Mucosa of descending colon (tissue), 3 donors: ENCODE results near the gene GJC1. TPM values are rescaled to one million over a fixed set of nuclear protein-coding genes. Genes with fewer than 3 reads are reported as not detected.
A peak's percentile ranks its signal among the peaks of the same experiment; 100 is the strongest.

Source experiments
- ATAC-seq: fragments of 200-7000 bp; cut with Tn5 transposase; one replicate; pipeline ENCODE4 v1.9.1; 2020; ENCODE audit warnings: mild to moderate bottlenecking, moderate library complexity
- DNase-seq, 3 donors: peaks; one replicate each; pipeline ENCODE4 v3.0.0-alpha.2; 2020
- H3K36me3 ChIP-seq: fragments of 200-600 bp; one replicate; pipeline ENCODE4 v1.8.0; 2021; ENCODE audit warnings: low read depth, mild to moderate bottlenecking
- H3K4me1 ChIP-seq: fragments of 200-600 bp; one replicate; pipeline ENCODE4 v1.8.0; 2021; ENCODE audit warnings: low read depth, mild to moderate bottlenecking
- H3K4me3 ChIP-seq: fragments of 200-600 bp; one replicate; pipeline ENCODE4 v1.8.0; 2021; ENCODE audit warnings: mild to moderate bottlenecking
- H3K9me3 ChIP-seq: fragments of 200-600 bp; one replicate; pipeline ENCODE4 v1.8.0; 2021; ENCODE audit warnings: mild to moderate bottlenecking
- CTCF ChIP-seq: fragments of 200-600 bp; IDR thresholded peaks from one replicate; pipeline ENCODE4 v1.8.0; 2022; ENCODE audit warnings: antibody characterized with exemption, mild to moderate bottlenecking
- intact Hi-C, 2 donors: fragments of 100-400 bp; cut with DNase I in 1 of 2; cut with micrococcal nuclease in 1 of 2; formaldehyde crosslinking; loops; one replicate each; pipeline versions ENCODE4 v1.11.0 to v1.11.1; 2022; cut with DNase I, micrococcal nuclease
- total RNA-seq, 3 donors: library from RNA; stranded (reverse); fragmentation: NEBNext Ultra II Directional in 2 of 3; extraction: Animal tissue kit (Norgen Biotek cat#: 25700) in 2 of 3; gene quantifications; one replicate each; pipeline versions ENCODE4 v1.2.1 to v1.2.4, GENCODE V29; 2021 to 2023
- donor health status: DM: no; HTN: no; CAD: no; lungs with moderate emphysema.
- donor health status: DM: no; HTN: no; CAD: no.
- donor health status: DM: no; HTN: yes; CAD: no.

The GJC1 gene
- total RNA-seq, 3 donors from 2014 or later, result 2.2 to 140 (median 5.7) TPM

GRCh38 chr17:44779211-44780025, 50.7 kb downstream of the GJC1 start:
- DNase-seq (peak; percentile 75 to 85 (median 85)), ATAC-seq (peak; percentile 44)
- Histone ChIP-seq H3K36me3 (no peaks in the 10 kb centered on the region), H3K4me1 (peaks cover 22% of the 10 kb centered on the region), H3K9me3 (no peaks in the 10 kb centered on the region), H3K4me3 (no peak overlapping the region)
- intact Hi-C loops, result loop anchor here (5.0 to 10.0 kb wide), 4 partner anchors 48 to 255 kb away; no protein-coding TSS in a partner anchor
- TF ChIP-seq CTCF, result peak; percentile 62

DNA sequence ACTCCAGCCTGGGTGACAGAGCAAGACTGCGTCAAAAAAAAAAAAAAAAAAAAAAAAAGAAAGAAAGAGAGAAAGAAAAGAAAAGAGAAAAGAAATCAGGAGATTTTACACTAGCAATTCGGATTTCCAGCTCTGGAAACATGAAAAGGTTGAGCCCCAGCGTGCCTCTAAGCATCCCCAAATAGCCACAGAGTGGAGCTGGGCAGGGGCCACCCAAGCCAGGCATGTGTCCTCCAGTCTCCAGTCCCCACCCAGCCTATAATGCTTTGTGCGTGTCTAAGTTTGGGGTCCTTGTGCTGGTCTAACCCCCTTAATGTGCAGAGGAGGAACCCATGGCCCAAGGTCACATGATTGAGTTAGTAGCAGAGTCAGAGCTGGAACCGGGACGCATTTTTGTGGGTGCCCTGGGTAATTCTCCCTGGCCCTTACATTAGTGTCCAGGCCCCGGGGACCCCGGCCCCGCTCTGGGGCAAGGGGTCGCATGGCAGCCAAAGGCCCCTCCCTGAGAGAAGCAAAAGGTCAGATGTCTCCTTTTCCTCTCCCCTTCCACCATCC, 51.4 kb downstream of the GJC1 start:
- intact Hi-C loops, result loop anchor here (5.0 to 10.0 kb wide), 4 partner anchors 49 to 256 kb away; no protein-coding TSS in a partner anchor
- Histone ChIP-seq H3K36me3 (no peaks in the 10 kb centered on the region), H3K9me3 (no peaks in the 10 kb centered on the region), H3K4me1 (peaks cover 22% of the 10 kb centered on the region), H3K4me3 (no peak overlapping the region)
- TF ChIP-seq CTCF, result no peak
- DNase-seq, result no peak
- no peak for ATAC-seq

GRCh38 chr17:44777394-44778348, 52.4 kb downstream of the GJC1 start:
- no peak overlapping the region for H3K4me3 ChIP-seq
- H3K9me3 ChIP-seq, result no peaks in the 10 kb centered on the region
- intact Hi-C loops, result loop anchor here (5.0 to 10.0 kb wide), 4 partner anchors 50 to 257 kb away; no protein-coding TSS in a partner anchor
- ATAC-seq, result no peak
- no peak for TF ChIP-seq CTCF
- H3K36me3 ChIP-seq, result no peaks in the 10 kb centered on the region
- peak in 1 of 3 donors; percentile 46 for DNase-seq
- peaks cover 22% of the 10 kb centered on the region for H3K4me1 ChIP-seq

- H3K36me3 ChIP-seq, result no peaks in the 10 kb centered on the region
- DNase-seq (no peak), ATAC-seq (no peak)
- intact Hi-C loops, result loop anchor here (5.0 to 10.0 kb wide), 4 partner anchors 50 to 258 kb away; no protein-coding TSS in a partner anchor
- no peak for TF ChIP-seq CTCF
- H3K9me3 ChIP-seq, result no peaks in the 10 kb centered on the region
- peaks cover 22% of the 10 kb centered on the region for H3K4me1 ChIP-seq
- H3K4me3 ChIP-seq, result no peak overlapping the region
Measured at GRCh38 chr17:44776628-44777393, 53.3 kb downstream of the GJC1 start.
